ENCODE results near the gene C1S.

C1S gene

GRCh38 chr12:7068240-7068993 lies 7.9 kb downstream of the C1S start:
- Histone ChIP-seq H3K9me3 (ENCODE audit: insufficient read depth, low read depth, low read length) (no peaks in the 10 kb centered on the region), H4K91ac (ENCODE audit: low read depth, low read length) (no peak overlapping the region), H3K4me3 (ENCODE audit: low read depth, low read length) (no peak overlapping the region), H2BK12ac (ENCODE audit: low read length) (no peak overlapping the region), H3K27ac (ENCODE audit: low read depth, low read length) (no peak overlapping the region), H3K18ac (ENCODE audit: low read length) (no peak overlapping the region), H3K4me2 (ENCODE audit: low read length) (no peak overlapping the region), H3K4ac (ENCODE audit: low read depth, low read length) (no peak overlapping the region), H2AK5ac (ENCODE audit: low read length) (no peak overlapping the region), H3K14ac (ENCODE audit: low read length) (no peak overlapping the region), H2AFZ (ENCODE audit: insufficient read depth, low read length, poor library complexity) (no peak overlapping the region), H3K9ac (ENCODE audit: low read length) (no peak overlapping the region), H2BK5ac (ENCODE audit: low read depth, low read length, poor library complexity) (no peak overlapping the region), H4K12ac (ENCODE audit: low read depth, low read length) (no peak overlapping the region), H2BK120ac (ENCODE audit: insufficient read depth, low read length, poor library complexity) (no peak overlapping the region), H3K27me3 (ENCODE audit: insufficient read depth, low read length) (no peaks in the 10 kb centered on the region), H3K36me3 (ENCODE audit: control insufficient read depth in 1 of 2, insufficient read depth in 2 of 2, low read length in 2 of 2) (no peaks in the 10 kb centered on the region), H3K79me2 (ENCODE audit: control insufficient read depth, insufficient read depth, low read length, poor library complexity) (no peaks in the 10 kb centered on the region), H3K23ac (ENCODE audit: low read length) (no peak overlapping the region), H3K4me1 (ENCODE audit: control insufficient read depth in 1 of 2, insufficient read depth in 2 of 2, low read length in 2 of 2) (peaks cover 2 to 4% of the 10 kb centered on the region in 2 experiments), H4K8ac (ENCODE audit: low read depth, low read length) (no peak overlapping the region), H3K79me1 (ENCODE audit: low read length) (no peaks in the 10 kb centered on the region)
- DNase-seq: no peak
- WGBS (ENCODE audit: extremely low coverage, insufficient coverage, insufficient read length): no CpG with 5 or more reads among the region's 11 CpGs

DNA sequence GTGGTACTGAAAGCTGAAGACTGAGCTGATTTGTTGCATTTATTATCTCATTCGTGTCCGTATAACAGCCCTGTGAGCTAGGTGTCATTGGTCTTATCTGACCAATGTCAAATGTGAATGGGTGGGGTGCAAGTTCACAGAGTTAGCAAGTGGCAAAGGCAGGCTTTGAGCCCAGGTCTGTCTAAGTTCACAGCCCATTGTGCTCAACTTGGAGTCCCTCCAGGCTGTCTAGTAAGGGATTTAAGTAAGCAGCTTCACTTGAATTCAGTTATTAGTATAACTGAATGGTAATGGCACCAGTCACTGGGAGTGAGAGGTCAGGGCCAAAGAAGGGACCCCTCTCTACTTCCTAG lies 8.5 kb downstream of the C1S start:
- H2BK120ac ChIP-seq (ENCODE audit: insufficient read depth, low read length, poor library complexity): no peak overlapping the region
- H4K91ac ChIP-seq (ENCODE audit: low read depth, low read length): no peak overlapping the region
- H2BK5ac ChIP-seq (ENCODE audit: low read depth, low read length, poor library complexity): no peak overlapping the region
- no peak overlapping the region for H4K8ac ChIP-seq (ENCODE audit: low read depth, low read length)
- no peaks in the 10 kb centered on the region for H3K79me1 ChIP-seq (ENCODE audit: low read length)
- no peak overlapping the region for H2AFZ ChIP-seq (ENCODE audit: insufficient read depth, low read length, poor library complexity)
- no peak overlapping the region for H2BK12ac ChIP-seq (ENCODE audit: low read length)
- no peak overlapping the region for H3K4ac ChIP-seq (ENCODE audit: low read depth, low read length)
- no peaks in the 10 kb centered on the region for H3K79me2 ChIP-seq (ENCODE audit: control insufficient read depth, insufficient read depth, low read length, poor library complexity)
- WGBS (ENCODE audit: extremely low coverage, insufficient coverage, insufficient read length): no CpG with 5 or more reads among the region's 2 CpGs
- H3K27me3 ChIP-seq (ENCODE audit: insufficient read depth, low read length): no peaks in the 10 kb centered on the region
- H3K14ac ChIP-seq (ENCODE audit: low read length): no peak overlapping the region
- H3K23ac ChIP-seq (ENCODE audit: low read length): no peak overlapping the region
- H3K4me3 ChIP-seq (ENCODE audit: low read depth, low read length): no peak overlapping the region
- H3K36me3 ChIP-seq (ENCODE audit: control insufficient read depth in 1 of 2, insufficient read depth in 2 of 2, low read length in 2 of 2): no peaks in the 10 kb centered on the region
- no peak overlapping the region for H4K12ac ChIP-seq (ENCODE audit: low read depth, low read length)
- H3K4me1 ChIP-seq (ENCODE audit: control insufficient read depth in 1 of 2, insufficient read depth in 2 of 2, low read length in 2 of 2): peaks cover 2 to 4% of the 10 kb centered on the region in 2 experiments
- no peak overlapping the region for H3K4me2 ChIP-seq (ENCODE audit: low read length)
- no peaks in the 10 kb centered on the region for H3K9me3 ChIP-seq (ENCODE audit: insufficient read depth, low read depth, low read length)
- no peak overlapping the region for H3K9ac ChIP-seq (ENCODE audit: low read length)
- H2AK5ac ChIP-seq (ENCODE audit: low read length): no peak overlapping the region
- DNase-seq: no peak
- no peak overlapping the region for H3K27ac ChIP-seq (ENCODE audit: low read depth, low read length)
- no peak overlapping the region for H3K18ac ChIP-seq (ENCODE audit: low read length)

GRCh38 chr12:7069386-7069785 lies 8.9 kb downstream of the C1S start:
- no peak overlapping the region for H2BK120ac ChIP-seq (ENCODE audit: insufficient read depth, low read length, poor library complexity)
- no peaks in the 10 kb centered on the region for H3K79me1 ChIP-seq (ENCODE audit: low read length)
- H3K23ac ChIP-seq (ENCODE audit: low read length): no peak overlapping the region
- H3K27me3 ChIP-seq (ENCODE audit: insufficient read depth, low read length): no peaks in the 10 kb centered on the region
- DNase-seq: no peak
- H4K91ac ChIP-seq (ENCODE audit: low read depth, low read length): no peak overlapping the region
- H3K14ac ChIP-seq (ENCODE audit: low read length): no peak overlapping the region
- H2BK12ac ChIP-seq (ENCODE audit: low read length): no peak overlapping the region
- no peak overlapping the region for H3K4me2 ChIP-seq (ENCODE audit: low read length)
- no peak overlapping the region for H3K4me3 ChIP-seq (ENCODE audit: low read depth, low read length)
- no peak overlapping the region for H3K4ac ChIP-seq (ENCODE audit: low read depth, low read length)
- no peak overlapping the region for H2AK5ac ChIP-seq (ENCODE audit: low read length)
- H3K27ac ChIP-seq (ENCODE audit: low read depth, low read length): no peak overlapping the region
- no peak overlapping the region for H2AFZ ChIP-seq (ENCODE audit: insufficient read depth, low read length, poor library complexity)
- no peak overlapping the region for H2BK5ac ChIP-seq (ENCODE audit: low read depth, low read length, poor library complexity)
- WGBS (ENCODE audit: extremely low coverage, insufficient coverage, insufficient read length): no CpG with 5 or more reads among the region's 6 CpGs
- peaks cover 2 to 4% of the 10 kb centered on the region in 2 experiments for H3K4me1 ChIP-seq (ENCODE audit: control insufficient read depth in 1 of 2, insufficient read depth in 2 of 2, low read length in 2 of 2)
- no peak overlapping the region for H3K18ac ChIP-seq (ENCODE audit: low read length)
- no peak overlapping the region for H4K12ac ChIP-seq (ENCODE audit: low read depth, low read length)
- no peak overlapping the region for H3K9ac ChIP-seq (ENCODE audit: low read length)
- no peaks in the 10 kb centered on the region for H3K9me3 ChIP-seq (ENCODE audit: insufficient read depth, low read depth, low read length)
- no peaks in the 10 kb centered on the region for H3K79me2 ChIP-seq (ENCODE audit: control insufficient read depth, insufficient read depth, low read length, poor library complexity)
- H4K8ac ChIP-seq (ENCODE audit: low read depth, low read length): no peak overlapping the region
- no peaks in the 10 kb centered on the region for H3K36me3 ChIP-seq (ENCODE audit: control insufficient read depth in 1 of 2, insufficient read depth in 2 of 2, low read length in 2 of 2)

- Histone ChIP-seq H3K23ac (ENCODE audit: low read length) (no peak overlapping the region), H4K91ac (ENCODE audit: low read depth, low read length) (no peak overlapping the region), H2AK5ac (ENCODE audit: low read length) (no peak overlapping the region), H3K27ac (ENCODE audit: low read depth, low read length) (no peak overlapping the region), H2BK5ac (ENCODE audit: low read depth, low read length, poor library complexity) (no peak overlapping the region), H3K36me3 (ENCODE audit: control insufficient read depth in 1 of 2, insufficient read depth in 2 of 2, low read length in 2 of 2) (no peaks in the 10 kb centered on the region), H3K4me1 (ENCODE audit: control insufficient read depth in 1 of 2, insufficient read depth in 2 of 2, low read length in 2 of 2) (peaks cover 2 to 4% of the 10 kb centered on the region in 2 experiments), H2AFZ (ENCODE audit: insufficient read depth, low read length, poor library complexity) (no peak overlapping the region), H3K79me1 (ENCODE audit: low read length) (no peaks in the 10 kb centered on the region), H3K9ac (ENCODE audit: low read length) (no peak overlapping the region), H3K14ac (ENCODE audit: low read length) (no peak overlapping the region), H3K4ac (ENCODE audit: low read depth, low read length) (no peak overlapping the region), H2BK120ac (ENCODE audit: insufficient read depth, low read length, poor library complexity) (no peak overlapping the region), H4K12ac (ENCODE audit: low read depth, low read length) (no peak overlapping the region), H4K8ac (ENCODE audit: low read depth, low read length) (no peak overlapping the region), H3K18ac (ENCODE audit: low read length) (no peak overlapping the region), H2BK12ac (ENCODE audit: low read length) (no peak overlapping the region), H3K4me3 (ENCODE audit: low read depth, low read length) (no peak overlapping the region), H3K79me2 (ENCODE audit: control insufficient read depth, insufficient read depth, low read length, poor library complexity) (no peaks in the 10 kb centered on the region), H3K4me2 (ENCODE audit: low read length) (no peak overlapping the region), H3K9me3 (ENCODE audit: insufficient read depth, low read depth, low read length) (no peaks in the 10 kb centered on the region), H3K27me3 (ENCODE audit: insufficient read depth, low read length) (no peaks in the 10 kb centered on the region)
- WGBS (ENCODE audit: extremely low coverage, insufficient coverage, insufficient read length): no CpG with 5 or more reads among the region's 6 CpGs
- no peak for DNase-seq
Measured at GRCh38 chr12:7072035-7072434, 11.5 kb downstream of the C1S start.
